ENCODE measurements around the gene FBRS.

FBRS gene

DNA sequence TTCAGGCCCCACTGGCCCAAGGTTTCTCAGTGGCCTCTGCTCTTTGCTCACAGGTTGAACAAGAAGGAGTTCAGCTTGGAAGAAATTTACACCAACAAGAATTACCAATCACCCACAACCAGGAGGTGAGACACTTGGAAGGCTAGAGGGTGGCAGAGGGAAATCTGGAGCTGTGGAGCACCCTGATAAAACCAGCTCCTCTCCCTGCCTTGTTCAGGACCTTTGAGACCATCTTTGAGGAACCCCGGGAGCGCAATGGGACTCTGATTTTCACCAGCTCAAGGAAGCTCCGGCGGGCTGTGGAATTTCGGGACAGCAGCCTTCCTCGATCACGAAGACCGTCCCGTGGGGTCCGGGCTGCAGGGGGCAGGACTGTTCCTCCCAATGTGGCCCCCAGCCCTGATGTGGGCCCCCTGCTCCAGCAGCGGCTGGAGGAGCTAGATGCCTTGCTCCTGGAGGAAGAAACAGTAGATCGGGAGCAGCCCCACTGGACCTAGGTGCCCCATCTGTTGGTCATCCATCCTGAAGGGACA, 2.4 kb upstream of the FBRS start:
- Histone ChIP-seq H3K9me3 (ENCODE audit: severe bottlenecking) (no peaks in the 10 kb centered on the region), H3K4me3 (ENCODE audit: low read depth, low read length) (no peak overlapping the region), H3K27me3 (ENCODE audit: insufficient read depth, low read depth, severe bottlenecking) (no peaks in the 10 kb centered on the region), H3K36me3 (peaks cover 51% of the 10 kb centered on the region), H3K27ac (no peak overlapping the region)
- no peak for DNase-seq
- TF ChIP-seq, protein P1, sequence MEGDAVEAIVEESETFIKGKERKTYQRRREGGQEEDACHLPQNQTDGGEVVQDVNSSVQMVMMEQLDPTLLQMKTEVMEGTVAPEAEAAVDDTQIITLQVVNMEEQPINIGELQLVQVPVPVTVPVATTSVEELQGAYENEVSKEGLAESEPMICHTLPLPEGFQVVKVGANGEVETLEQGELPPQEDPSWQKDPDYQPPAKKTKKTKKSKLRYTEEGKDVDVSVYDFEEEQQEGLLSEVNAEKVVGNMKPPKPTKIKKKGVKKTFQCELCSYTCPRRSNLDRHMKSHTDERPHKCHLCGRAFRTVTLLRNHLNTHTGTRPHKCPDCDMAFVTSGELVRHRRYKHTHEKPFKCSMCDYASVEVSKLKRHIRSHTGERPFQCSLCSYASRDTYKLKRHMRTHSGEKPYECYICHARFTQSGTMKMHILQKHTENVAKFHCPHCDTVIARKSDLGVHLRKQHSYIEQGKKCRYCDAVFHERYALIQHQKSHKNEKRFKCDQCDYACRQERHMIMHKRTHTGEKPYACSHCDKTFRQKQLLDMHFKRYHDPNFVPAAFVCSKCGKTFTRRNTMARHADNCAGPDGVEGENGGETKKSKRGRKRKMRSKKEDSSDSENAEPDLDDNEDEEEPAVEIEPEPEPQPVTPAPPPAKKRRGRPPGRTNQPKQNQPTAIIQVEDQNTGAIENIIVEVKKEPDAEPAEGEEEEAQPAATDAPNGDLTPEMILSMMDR (IDR thresholded peaks at IDR 0.05; ENCODE audit: low read depth, low read length), result no peak

DNA sequence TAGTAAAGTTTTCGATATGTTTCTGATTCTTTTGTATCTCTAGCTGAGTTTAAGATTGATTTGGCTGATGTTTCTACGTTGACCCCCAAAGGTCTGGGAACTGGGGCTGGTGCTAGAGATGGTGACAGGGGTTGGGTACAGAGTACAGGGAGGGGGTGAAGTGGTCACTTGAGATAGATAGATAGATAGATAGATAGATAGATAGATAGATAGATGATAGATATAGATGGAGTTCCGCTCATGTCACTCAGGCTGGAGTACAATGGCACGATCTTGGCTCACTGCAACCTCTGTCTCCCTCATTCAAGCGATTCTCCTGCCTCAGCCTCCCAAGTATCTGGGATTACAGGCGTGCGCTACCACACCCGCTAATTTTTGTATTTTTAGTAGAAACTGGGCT, 1.8 kb upstream of the FBRS start:
- Histone ChIP-seq H3K9me3 (ENCODE audit: severe bottlenecking) (no peaks in the 10 kb centered on the region), H3K27ac (no peak overlapping the region), H3K4me3 (ENCODE audit: low read depth, low read length) (no peak overlapping the region), H3K36me3 (peaks cover 56% of the 10 kb centered on the region), H3K27me3 (ENCODE audit: insufficient read depth, low read depth, severe bottlenecking) (no peaks in the 10 kb centered on the region)
- TF ChIP-seq, protein P1 (IDR thresholded peaks at IDR 0.05; ENCODE audit: low read depth, low read length), result no peak
- DNase-seq, result no peak

DNA sequence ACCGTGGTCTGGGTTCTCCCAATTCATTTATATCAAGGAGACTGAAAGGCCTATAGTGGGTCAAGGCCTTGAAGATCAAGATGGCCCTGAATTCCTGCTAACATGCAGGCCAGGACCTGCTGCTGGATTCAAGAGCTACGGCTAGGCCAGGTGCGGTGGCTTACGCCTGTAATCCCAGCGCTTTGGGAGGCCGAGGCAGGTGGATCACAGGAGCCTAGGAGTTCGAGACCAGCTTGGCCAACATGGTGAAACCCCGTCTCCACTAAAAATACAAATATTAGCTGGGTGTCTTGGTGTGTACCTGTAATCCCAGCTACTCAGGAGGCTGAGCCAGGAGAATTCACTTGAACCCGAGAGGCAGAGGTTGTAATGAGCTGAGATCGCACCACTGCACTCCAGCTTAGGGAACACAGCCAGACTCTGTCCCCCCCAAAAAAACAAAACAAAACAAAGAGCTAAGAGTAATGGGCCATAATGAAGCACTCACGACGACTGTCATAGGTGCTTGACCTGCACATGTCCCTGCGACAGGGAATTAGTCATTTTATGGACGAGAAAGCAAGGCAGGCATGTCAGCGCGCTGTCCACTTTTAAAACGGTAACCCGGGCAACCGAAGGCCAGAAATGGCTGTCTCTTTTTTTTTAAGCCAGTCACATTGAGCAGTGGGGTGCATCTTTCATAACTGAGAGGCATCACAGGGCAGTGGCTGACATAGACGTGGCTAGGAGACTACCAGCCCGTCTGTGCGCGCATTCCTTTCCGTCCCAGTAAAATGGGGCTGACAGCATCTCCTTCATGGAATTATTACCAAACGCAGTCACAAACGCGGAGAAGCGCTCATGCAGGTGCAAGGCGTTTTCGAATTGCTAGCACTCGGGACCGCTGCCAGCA, 1.0 kb upstream of the FBRS start:
- Histone ChIP-seq H3K4me3 (ENCODE audit: low read depth, low read length) (peak overlapping the region; percentile 50), H3K36me3 (peaks cover 65% of the 10 kb centered on the region), H3K27ac (peak overlapping the region; percentile 77), H3K27me3 (ENCODE audit: insufficient read depth, low read depth, severe bottlenecking) (no peaks in the 10 kb centered on the region), H3K9me3 (ENCODE audit: severe bottlenecking) (no peaks in the 10 kb centered on the region)
- no peak for DNase-seq
- TF ChIP-seq, protein P1 (IDR thresholded peaks at IDR 0.05; ENCODE audit: low read depth, low read length), result no peak

DNA sequence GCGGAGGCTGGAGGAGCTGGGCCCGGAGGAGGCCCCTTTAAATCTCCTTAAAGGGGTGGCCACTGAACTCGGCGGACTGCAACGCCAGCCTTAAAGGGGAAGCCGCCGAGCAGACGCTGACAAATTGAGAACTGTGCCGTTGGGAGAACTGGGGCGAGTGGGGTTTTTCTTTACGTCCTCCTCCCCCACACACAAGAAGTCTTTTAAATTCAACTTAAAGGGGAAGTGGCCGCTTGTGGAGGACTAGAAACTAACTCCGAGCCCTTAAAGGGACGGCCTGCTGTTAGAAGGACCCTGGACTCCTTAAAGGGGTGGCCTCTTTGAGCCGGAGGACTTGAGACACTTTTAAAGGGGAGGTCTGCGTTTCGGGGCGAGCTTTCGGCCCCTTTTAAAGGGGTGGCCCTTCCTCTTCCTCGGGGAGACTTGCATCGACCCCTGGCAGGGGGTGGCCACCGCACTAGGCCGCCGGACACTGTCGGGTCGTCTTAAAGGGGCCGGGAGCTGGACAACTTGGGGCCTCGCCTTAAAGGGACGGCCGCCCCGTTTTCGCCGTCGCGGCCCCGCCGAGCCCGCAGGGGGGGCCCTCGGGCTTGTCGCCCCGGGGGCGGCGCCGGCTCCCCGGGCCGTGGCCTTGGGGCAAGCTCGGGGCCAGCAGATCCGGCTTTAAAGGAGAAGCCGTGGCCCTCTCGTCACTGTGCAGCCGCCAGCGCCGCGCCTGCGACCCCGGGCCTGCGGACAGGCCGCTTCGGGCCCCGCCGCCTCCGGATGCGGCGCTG, 688 bp downstream of the FBRS start:
- H3K27ac ChIP-seq, result peak overlapping the region; percentile 86
- TF ChIP-seq, protein P1 (IDR thresholded peaks at IDR 0.05; ENCODE audit: low read depth, low read length), result no peak
- H3K36me3 ChIP-seq, result peaks cover 66% of the 10 kb centered on the region

DNA sequence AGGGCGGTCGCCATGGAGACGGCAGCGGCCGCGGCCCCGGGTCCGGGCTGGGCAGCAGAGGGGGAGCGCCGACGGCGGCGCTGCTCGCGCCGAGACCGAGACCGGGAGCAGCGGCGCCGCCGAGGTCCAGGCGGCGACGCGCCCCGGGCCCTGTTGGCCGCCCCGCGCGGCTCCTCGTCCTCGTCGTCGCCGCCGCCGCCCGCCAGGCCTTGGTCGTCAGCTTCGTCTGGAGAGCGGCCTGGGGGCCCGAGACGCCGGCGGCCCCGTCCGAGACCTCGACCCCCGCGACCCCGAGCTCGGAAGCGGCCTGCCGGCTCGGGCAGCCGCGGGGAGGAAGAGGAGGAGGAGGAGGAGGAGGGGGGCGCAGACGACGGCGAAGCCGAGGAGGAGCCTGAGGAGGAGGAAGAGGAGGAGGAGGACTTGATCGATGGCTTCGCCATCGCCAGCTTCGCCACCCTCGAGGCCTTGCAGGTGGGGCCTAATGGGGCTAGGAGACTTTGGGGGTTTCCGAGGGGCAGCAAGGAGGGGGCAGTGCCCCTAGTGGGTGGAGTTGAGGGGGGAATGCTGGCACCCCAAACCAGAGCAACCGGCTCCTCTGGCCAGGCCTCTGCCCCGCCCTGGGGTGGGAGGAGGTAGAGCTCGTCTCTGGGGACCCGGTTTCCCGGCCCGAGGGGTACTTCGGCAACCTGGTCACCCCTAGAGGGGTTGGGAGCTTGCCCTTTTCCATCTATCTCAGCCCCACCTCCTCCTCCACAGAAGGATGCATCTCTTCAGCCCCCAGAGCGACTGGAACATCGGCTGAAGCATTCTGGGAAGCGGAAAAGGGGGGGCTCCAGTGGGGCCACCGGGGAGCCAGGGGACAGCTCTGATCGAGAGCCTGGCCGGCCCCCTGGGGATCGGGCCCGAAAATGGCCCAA, 1.5 kb downstream of the FBRS start:
- DNase-seq, result no peak

More for the DNA sequence above, 688 bp downstream of the FBRS start:
- Histone ChIP-seq H3K9me3 (ENCODE audit: severe bottlenecking) (no peaks in the 10 kb centered on the region), H3K4me3 (ENCODE audit: low read depth, low read length) (peak overlapping the region; percentile 86), H3K27me3 (ENCODE audit: insufficient read depth, low read depth, severe bottlenecking) (no peaks in the 10 kb centered on the region)
- no peak for DNase-seq

More for the DNA sequence above, 1.5 kb downstream of the FBRS start:
- Histone ChIP-seq H3K9me3 (ENCODE audit: severe bottlenecking) (no peaks in the 10 kb centered on the region), H3K36me3 (peaks cover 64% of the 10 kb centered on the region), H3K27me3 (ENCODE audit: insufficient read depth, low read depth, severe bottlenecking) (no peaks in the 10 kb centered on the region), H3K4me3 (ENCODE audit: low read depth, low read length) (peak overlapping the region; percentile 86), H3K27ac (peak overlapping the region; percentile 86)
- TF ChIP-seq, protein P1 (IDR thresholded peaks at IDR 0.05; ENCODE audit: low read depth, low read length), result no peak
